Measurements from ENCODE around the gene BDH1. TPM values are rescaled to one million over a fixed set of nuclear protein-coding genes. Genes with fewer than 3 reads are reported as not detected.
"Not testable (repeated sequence)": the region's sequence is repeated elsewhere in the genome, so short reads cannot be mapped to it uniquely, and the experiment has no call there.

The BDH1 gene, protein sequence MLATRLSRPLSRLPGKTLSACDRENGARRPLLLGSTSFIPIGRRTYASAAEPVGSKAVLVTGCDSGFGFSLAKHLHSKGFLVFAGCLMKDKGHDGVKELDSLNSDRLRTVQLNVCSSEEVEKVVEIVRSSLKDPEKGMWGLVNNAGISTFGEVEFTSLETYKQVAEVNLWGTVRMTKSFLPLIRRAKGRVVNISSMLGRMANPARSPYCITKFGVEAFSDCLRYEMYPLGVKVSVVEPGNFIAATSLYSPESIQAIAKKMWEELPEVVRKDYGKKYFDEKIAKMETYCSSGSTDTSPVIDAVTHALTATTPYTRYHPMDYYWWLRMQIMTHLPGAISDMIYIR
- total RNA-seq: 7.2 and 20.8 TPM in 2 replicates

DNA sequence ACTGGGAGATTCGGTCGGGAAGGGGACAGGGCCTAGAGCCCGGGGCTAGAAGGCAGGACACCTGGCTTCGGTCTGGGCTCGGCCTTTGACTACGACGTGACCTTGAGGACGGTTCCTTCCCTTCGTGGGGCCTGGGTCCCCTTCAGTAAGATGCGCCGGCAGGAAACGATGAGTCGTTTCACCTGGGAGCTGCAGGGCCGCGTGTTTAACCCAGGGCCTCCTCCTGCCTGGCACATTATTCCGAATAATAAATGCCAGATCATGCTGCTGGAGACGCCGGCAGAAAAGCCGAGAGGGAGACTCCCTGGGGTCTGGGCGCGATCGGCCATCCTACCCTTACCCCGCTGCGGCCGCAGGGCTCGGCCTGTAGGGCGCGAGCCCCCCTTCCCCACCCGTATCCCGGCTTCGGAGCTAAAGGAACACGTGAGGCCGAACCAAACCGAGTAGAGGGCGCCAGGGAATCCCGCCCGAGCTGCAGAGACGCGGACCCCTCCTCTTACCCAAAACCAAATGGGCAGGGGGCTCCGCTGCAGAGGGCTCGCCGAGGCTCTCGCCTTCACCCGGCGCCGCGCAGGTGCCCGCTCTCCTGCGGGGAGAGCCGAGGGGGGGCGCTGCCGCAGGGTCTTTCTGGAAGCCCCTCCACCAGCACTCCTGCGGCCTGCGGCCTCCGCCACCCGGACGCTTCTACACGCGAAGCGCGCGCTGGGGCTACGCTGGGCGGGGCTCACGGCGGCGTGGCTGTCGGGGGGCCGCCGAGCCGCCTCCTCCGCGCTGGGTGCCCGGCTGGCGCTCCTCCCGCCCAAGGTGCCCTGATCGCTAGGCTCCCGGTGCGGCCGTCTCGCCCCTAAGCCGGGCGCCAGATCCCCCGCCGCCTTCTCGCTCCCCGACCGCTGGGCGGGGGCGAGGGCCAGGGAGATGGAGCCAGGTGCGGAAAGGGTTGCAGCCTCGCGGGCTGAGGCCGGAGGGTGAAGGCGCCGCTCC lies at the start of gene BDH1:
TSS of gene BDH1 (minus strand) at position 688 of the 981 bp plus-strand sequence. CDS start 9,525 bp downstream, outside the sequence.
- TF ChIP-seq, protein P1, sequence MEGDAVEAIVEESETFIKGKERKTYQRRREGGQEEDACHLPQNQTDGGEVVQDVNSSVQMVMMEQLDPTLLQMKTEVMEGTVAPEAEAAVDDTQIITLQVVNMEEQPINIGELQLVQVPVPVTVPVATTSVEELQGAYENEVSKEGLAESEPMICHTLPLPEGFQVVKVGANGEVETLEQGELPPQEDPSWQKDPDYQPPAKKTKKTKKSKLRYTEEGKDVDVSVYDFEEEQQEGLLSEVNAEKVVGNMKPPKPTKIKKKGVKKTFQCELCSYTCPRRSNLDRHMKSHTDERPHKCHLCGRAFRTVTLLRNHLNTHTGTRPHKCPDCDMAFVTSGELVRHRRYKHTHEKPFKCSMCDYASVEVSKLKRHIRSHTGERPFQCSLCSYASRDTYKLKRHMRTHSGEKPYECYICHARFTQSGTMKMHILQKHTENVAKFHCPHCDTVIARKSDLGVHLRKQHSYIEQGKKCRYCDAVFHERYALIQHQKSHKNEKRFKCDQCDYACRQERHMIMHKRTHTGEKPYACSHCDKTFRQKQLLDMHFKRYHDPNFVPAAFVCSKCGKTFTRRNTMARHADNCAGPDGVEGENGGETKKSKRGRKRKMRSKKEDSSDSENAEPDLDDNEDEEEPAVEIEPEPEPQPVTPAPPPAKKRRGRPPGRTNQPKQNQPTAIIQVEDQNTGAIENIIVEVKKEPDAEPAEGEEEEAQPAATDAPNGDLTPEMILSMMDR (conservative IDR thresholded peaks at IDR 0.05; ENCODE audit: low read depth, low read length): no peak
- DNase-seq (ENCODE audit: low read depth): no peak
- peak within 1 kb of the TSS; percentile 86 for H3K4me3 ChIP-seq (ENCODE audit: low read depth, low read length)

DNA sequence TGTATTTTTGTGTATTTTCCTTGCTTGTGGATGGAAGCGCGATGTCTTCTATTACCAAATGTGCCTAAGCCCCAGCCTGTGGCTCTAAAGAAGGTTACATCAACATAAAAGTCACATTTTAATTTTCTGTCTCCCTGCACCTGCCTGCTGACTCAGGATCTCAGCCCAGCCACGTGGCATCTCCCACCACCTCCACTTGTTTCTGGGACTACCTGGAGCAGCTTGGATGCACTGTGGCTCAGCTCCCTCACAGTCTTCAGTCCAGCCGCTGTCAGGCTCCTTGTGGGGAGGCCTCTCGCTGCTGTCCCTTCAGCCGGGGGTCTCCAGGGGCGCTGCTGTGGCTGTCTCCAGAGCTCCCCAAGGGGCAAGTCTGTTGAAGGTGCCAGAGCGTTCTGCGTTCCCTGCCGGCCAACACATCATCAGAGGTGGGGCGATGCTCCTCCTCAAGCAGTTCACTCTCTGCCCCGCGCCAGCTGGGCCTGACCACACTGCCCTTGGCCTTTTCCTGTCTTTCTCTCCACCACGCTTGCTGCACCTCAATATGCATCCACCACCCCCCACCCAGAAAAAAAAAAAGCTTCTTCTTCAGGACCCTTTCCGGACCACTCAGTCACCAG lies 47.7 kb upstream of the BDH1 start:
- no peak overlapping the region for H3K4me3 ChIP-seq (ENCODE audit: low read depth, low read length)
- TF ChIP-seq, protein P1 (conservative IDR thresholded peaks at IDR 0.05; ENCODE audit: low read depth, low read length): no peak
- no peak for DNase-seq (ENCODE audit: low read depth)

DNA sequence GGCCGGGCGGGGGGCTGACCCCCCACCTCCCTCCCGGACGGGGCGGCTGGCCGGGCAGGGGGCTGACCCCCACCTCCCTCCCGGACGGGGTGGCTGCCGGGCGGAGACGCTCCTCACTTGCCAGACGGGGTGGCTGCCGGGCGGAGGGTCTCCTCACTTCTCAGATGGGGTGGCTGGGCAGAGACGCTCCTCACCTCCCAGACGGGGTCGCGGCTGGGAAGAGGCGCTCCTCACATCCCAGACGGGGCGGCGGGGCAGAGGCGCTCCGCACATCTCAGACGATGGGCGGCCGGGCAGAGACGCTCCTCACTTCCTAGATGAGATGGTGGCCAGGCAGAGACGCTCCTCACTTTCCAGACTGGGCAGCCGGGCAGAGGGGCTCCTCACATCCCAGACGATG lies 46.6 kb upstream of the BDH1 start:
- DNase-seq (ENCODE audit: low read depth); H3K4me3 ChIP-seq (ENCODE audit: low read depth, low read length): not testable (repeated sequence)

DNA sequence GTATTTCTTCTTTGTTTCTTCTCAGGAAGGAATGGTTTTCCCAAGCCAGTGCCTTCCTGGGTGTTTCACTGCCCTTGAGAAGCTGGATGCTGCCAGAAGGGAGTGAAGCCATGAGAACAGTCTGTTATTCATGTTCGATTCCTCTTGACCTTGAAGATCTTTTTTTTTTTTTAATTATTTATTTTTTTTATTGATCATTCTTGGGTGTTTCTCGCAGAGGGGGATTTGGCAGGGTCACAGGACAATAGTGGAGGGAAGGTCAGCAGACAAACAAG lies 45.7 kb upstream of the BDH1 start:
- not testable (repeated sequence) for H3K4me3 ChIP-seq (ENCODE audit: low read depth, low read length); DNase-seq (ENCODE audit: low read depth)

DNA sequence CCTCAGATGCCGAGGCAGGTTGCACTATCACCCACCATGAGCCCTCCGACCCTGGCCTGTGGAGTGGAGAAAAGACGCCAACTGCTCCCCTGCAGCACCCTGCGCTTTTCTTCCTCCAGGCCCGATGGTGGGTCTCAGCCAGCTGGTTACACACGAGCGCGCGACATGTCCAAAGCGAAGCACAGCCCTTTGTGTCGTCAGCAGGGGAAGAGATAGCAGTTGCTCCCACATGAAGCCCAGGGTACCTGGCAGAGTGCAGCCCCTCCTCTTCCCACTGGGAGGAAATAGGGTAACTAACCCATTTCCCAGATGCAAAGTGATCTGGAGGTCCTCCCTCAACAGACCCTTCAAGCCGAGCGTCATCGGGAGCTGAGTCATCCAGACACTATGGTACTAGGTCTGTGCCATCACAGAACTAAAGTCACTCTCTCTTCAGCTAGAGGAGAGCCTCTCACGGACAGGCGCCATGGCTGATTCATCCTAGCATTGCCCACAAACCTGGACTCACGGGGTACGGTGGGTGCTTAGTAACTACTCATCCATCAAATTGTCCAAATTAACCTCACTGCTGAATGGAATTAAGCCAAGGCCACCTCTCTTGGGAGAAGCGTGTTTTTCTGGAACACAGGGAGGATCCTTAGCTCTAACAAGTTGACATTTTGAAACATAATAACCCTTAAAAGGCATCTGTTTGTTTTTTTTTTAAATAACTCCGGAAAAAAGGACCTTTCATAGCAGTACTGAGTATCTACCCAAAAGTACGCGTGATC lies 45.2 kb upstream of the BDH1 start:
- H3K4me3 ChIP-seq (ENCODE audit: low read depth, low read length): no peak overlapping the region
- DNase-seq (ENCODE audit: low read depth): no peak
- TF ChIP-seq, protein P1 (conservative IDR thresholded peaks at IDR 0.05; ENCODE audit: low read depth, low read length): no peak

DNA sequence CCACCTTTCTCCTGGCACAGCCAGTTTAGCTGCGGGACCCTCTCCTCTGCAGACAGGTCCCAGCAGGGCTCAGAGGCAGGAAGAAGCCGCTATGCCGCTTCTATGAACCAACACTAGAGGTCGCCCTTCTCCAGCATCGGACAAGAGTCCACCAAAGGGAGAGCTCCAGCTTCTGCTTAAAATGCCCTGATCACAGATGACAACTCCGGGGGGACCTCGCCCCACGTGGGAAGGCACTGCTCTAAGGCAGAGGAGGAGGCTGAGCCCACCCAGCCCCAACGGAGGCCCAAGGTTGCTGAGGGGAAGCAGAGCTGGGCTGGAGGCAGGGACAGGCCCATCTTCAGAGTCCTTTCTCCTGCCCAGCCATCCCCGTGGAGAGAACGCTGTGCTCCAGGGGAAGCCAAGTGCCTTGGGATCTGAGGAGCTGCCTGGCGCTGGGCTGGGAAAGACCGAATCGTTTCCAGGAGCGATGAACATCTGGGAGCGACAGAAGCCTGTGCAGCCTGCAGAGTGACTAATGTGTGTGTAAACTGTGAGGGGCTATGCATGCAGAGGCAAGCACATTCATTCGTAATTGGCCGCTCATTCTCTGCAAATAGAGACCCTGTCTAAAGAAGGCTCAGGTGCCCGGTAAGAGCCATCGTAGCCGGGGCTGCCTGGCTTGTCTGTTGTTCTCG lies 43.5 kb upstream of the BDH1 start:
- DNase-seq (ENCODE audit: low read depth): no peak
- TF ChIP-seq, protein P1 (conservative IDR thresholded peaks at IDR 0.05; ENCODE audit: low read depth, low read length): peak; percentile 75
- peak overlapping the region; percentile 31 for H3K4me3 ChIP-seq (ENCODE audit: low read depth, low read length)

DNA sequence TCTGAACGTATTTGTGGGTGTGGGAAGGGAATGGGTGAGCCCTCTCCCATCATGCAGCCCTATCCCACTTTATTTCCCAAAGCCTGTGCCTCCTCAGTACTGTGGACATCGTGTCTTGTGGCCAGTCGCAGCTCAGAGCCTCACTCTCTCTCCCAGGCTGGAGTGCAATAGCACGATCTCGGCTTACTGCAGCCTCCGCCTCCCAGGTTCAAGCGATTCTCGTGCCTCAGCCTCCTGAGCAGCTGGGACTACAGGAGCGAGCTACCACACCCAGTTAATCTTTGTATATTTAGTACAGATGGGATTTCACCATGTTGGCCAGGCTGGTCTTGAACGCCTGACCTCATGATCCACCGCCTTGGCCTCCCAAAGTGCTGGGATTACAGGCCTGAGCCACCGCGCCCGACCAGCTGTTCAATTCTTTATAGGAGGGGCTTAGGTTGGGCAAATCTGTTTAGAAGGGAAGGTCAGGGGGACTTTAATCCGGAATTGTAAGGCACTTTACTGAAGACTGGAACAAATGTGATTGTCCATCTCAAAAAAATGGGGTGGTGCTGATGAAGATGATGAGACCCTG lies 42.7 kb upstream of the BDH1 start:
- H3K4me3 ChIP-seq (ENCODE audit: low read depth, low read length): no peak overlapping the region
- DNase-seq (ENCODE audit: low read depth): no peak
- TF ChIP-seq, protein P1 (conservative IDR thresholded peaks at IDR 0.05; ENCODE audit: low read depth, low read length): no peak

All from epithelial cell of proximal tubule (primary cell).